AG20443 (cell line): Measurements from ENCODE around the gene FAM187B.

ENCODE experiments used
- DNase-seq: peaks from one replicate; pipeline ENCODE4 v3.0.0; 2012; ENCODE audit warnings: low spot score, mixed read lengths

FAM187B gene

DNA sequence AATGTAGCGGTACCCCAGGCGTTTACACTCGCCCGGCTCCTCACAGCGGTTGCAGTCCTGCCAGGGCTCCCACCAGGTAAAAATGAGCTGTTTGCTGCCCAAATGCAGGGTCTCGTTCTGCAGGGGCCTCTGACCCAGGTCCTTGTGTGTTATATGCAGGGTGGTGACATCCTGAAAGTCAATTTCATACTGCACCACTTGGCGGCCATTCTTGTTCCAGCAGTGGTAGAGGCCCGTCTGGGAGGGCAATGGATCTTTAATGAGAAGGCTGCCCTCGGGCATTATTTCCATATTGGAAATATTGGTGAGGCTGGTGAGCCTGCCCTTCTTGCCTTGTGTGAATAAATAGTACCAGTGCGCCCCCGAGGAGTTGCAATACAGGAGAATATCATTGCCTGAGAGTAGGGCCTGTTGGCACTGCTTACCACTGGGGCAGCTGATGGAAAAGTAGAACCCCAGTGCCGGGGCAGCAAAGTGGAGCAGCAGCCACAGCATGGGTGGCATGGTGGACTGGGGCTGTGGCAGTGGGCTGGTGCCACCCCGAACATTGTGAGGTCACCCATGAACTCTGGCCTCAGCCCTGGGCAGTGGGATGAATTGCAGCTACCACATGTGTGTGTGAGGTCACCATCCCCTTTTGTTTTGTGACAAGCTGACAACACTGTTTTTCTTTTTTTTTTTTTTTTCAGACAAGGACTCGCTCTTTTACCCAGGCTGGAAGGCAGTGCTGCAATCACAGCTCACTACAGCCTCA lies at the start of gene FAM187B:
FAM187B (minus strand) TSS at position 563 of the 754 bp plus-strand sequence; CDS start at position 504, 59 bp downstream.
- no peak for DNase-seq

DNA sequence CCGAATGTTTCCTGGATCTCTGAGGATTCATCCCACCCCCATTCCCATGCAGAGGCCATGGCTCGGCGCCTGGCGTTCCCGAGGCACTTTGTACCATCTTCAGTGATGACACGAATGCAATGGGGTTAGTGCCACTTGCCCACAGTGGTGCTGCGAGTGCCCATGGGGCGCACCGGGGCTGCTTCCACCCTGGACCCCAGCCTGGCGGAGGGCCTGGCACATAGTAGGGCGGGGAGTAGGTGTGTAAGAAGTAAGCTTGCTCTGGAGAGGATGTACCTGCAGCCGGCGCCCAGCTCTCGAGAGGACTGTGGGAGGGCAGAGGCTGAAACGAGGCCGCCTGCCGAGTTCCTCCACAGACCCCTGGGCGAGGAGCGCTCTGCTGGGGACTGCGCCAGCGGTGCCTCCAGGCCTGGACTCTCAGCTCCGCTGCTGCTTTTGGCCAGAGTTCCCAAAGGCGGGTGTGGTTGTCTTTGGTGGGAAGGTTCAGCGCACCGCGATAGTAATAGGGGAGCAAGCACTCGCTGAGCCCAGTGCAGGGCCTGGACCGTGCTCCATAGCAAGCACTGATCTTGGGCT lies 48.3 kb upstream of the FAM187B start:
- DNase-seq: no peak

DNA sequence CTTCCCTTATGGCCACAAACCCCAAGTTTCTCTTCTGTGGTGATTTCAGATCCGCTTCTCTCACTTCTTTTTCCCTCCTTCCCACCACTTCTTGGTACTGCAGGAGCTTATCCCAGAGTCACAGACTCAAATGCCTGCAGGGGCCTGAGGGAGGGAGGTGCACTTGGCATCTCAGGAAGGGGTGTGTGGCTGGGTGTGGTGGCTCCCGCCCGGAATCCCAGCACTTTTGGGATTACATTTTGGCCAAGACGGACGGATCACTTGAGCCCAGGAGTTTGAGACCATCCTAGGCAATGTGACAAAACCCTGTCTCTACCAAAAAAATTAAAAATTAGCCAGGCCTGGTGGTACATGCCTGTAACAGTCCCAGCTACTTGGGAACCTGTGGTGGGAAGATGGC lies 45.8 kb upstream of the FAM187B start:
- DNase-seq: no peak

DNA sequence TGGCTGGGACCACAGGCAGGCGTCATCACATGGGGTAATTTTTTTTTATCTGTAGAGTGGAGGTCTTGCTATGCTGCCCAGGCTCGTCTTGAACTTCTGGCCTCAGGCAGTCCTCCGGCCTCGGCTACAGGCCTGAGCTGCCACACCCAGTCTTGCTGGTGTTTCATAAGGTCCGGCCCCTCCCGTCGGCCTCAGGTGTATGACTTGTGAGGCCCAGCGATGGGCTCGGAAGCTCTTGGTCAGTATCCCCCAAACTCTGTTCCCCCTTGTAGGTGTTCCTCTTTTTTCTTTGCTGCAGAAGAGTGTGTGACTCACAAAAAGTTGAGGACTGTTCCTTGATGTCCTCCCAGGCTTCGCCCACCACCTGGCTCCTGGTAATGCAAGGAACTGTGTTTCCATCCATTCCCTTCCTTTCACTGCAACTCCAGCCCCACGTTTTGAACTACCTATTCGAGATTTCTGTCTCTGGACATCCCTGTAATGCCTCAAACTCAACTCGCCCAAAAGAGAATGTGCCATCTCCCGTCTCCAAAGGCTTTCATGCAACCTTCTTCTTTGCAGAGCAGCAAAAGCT lies 45.2 kb upstream of the FAM187B start:
- no peak for DNase-seq

DNA sequence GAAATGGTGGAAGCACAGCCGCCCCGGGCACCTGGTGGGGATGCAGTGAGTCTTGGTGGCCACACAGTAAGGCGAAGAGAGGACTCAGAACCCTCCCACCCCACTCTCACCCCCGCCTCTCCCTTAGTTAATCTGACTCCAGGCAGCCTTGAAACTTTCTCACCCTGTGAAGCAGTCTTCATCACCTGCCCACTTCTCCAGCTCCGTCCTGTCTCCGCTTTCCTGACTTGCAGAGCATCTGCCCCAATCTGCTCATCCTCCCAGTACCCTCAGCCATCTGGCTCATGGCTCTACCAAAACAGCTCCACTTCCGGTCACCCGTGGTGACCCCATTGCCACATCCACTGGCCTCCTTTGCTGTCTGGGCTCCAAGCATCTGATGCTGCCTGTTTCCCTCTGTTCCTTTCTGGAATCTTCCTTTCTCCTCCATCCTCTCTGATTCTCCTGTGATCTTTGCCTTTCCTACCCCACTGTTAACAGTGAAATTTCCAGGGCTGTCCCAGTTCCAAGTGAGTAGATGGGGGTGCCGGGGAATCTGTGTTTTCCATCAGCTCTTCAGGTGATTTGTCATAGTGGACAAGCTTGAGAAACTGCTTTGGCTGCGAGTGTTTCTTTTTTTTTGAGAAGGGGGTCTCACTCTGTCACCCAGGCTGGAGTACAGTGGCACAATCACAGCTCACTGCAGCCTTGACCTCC lies 44.6 kb upstream of the FAM187B start:
- DNase-seq: no peak

DNA sequence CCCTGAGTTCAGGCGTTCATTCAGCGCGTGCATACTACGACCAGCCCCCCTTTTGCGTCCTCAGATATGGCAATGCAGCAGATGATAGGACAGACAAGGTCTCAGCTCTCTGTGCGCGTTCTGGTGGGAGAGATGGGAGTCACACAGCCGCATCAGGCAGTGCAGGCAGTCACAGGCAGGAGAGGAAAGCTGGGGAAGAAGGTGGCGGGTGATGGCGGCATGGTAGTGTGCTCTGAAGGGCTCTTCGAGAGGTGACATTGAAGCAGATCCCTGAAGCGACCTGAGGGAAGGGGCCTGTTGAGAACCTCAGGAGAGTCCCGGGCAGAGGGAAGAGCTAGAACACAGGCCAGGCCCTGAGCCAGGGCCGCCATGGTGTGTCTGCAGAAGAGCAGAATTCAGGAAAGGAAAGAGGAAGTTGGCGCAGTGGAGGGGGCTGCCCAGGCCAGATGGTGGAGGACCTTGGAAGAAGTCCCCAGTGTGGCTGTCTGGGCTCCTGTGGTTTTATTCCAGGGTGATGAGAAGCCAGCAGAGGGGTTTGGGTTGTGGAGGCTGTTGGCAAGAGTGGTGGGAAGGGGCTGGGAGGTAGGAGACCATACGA lies 43.7 kb upstream of the FAM187B start:
- DNase-seq: no peak

DNA sequence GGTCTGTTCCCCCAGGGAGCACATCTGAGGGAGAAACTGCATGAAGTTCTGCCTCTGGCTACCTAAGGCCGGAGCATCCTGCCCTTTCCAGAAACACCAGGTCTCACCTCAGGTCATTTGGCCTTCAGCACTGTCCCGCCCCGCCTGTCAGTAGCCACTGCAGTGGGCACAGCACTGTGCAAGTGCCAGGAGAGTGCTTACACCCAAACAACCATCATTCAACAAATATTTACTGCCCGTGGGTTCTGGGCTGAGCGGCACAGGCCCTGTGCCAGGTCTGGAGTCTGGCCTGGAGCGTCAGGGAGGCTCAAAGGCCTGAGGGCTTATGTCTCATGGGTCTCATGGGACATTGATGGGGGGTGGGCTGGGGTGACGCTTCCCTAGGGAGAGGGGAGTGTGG lies 43.0 kb upstream of the FAM187B start:
- DNase-seq: no peak

DNA sequence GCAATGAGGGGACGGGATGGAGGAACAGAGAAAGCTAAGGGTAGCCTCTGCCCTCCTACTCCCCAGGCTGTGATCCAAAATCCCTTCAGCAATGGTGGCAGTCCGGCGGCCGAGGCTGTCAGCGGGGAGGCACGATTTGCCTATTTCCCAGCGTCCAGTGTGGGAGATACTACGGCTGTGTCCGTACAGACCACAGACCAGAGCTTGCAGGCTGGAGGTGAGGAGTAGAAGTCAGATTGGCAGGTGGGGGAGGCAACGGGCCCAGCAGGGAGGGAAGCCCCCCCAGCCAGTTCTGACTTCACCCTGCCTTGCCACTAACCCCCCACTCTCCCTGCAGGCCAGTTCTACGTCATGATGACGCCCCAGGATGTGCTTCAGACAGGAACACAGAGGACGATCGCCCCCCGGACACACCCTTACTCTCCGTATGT lies 41.9 kb upstream of the FAM187B start:
- no peak for DNase-seq

DNA sequence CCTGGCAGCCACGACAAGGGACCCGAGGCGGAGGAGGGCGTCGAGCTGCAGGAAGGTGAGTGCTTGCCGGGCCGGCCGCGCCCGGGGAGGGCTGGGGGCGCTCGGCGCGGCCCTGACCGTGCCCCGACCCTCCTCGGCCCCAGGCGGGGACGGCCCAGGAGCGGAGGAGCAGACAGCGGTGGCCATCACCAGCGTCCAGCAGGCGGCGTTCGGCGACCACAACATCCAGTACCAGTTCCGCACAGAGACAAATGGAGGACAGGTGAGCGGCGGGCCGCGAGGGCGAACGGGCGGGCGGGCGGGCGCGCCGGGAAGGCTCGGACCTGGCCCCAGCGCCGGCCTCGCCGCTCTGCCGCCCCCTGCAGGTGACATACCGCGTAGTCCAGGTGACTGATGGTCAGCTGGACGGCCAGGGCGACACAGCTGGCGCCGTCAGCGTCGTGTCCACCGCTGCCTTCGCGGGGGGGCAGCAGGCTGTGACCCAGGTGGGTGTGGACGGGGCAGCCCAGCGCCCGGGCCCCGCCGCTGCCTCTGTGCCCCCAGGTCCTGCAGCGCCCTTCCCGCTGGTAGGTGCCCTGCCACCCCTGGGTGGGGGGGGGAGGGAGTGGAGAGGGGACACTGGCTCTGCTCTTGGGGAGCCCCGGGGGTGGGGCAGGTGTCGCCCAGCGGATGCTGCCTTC lies 41.0 kb upstream of the FAM187B start:
- peak; percentile 82 for DNase-seq

DNA sequence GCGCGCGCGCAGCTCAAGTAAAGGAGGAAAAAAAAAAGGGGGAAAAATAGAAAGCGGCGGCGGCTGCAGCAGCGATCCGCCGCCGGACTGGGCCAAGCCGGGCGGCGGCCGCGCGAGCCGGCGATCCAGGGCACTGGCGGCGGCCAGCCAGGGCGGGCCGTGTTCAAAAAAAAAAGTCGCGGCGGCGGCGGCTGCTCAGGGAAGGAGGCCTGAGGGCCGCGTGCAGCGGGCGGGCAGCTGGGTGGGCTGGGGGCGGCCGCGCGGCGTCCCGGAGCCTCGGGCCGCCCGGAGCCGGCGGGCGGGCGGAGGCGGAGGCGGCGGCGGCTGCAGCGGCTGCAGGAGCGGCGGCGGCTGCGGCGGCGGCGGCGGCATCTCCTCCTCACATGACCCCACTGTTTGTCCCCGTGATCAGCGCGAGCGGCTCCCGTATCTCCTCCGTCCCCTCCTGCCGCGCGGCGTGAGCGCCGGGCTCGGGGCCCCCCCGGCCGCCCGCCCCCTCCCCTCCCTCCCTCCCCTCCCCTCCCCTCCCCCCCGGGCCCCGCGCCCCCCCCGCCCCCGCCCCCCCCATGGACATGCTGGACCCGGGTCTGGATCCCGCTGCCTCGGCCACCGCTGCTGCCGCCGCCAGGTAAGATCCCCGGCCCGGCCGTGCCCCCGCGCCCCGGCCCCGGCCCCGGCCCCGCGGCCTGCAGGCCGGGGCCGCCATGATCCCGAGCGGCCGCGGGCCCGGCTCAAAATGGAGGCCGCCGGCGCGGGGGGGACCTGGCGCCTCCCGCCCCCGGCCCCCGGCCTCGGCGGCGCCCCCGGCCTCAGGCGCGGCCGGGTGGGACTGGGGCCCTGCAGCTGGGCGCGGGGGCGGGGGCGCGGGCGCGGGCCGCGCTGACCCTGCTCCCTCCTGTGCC lies 40.2 kb upstream of the FAM187B start, which contains the start of gene USF2:
USF2 (plus strand) TSS at position 427 of the 902 bp plus-strand sequence; CDS start at position 567, 140 bp downstream.
- DNase-seq: peak; percentile 80

DNA sequence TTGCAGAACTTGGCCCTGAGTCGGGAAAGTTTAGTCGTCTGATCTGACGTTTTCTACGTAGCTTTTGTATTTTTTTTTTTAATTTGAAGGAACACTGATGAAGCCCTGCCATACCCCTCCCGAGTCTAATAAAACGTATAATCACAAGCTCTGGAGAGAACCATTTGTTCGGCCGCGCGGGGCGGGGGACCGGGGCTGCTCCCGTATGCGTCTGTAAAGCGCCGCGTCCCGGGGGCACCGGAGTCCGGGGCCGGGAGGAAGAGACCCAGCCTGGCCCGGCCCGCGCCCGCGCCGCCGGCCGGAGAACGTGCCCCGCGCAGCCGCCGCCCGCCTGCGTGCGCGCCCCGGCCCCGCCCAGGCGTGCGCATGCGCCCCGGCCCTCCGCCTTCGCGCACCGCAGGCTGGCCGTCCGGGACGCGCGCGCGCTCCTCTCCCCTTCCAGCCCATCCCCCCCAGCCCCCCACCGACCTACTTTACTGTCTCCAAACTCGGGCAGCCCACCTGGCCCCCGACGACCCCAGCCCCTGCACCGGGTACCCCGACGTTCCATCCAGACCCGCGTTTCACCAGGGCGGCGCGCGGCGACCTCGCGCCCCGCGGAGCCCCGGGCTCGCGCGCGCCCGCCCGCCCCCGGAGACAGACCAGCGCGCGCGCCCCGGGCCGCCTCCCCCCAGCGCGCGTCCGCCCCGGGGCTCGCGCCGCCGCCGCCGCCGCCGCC lies 39.4 kb upstream of the FAM187B start:
- DNase-seq: peak; percentile 100

DNA sequence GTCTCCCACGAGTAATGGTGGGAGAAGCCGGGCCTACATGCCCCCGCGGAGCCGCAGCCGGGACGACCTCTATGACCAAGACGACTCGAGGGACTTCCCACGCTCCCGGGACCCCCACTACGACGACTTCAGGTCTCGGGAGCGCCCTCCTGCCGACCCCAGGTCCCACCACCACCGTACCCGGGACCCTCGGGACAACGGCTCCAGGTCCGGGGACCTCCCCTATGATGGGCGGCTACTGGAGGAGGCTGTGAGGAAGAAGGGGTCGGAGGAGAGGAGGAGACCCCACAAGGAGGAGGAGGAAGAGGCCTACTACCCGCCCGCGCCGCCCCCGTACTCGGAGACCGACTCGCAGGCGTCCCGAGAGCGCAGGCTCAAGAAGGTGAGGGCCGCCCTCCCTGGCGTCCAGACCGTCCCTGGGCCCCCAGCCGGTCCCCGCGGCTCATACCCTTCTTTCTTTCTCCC lies 38.8 kb upstream of the FAM187B start:
- peak; percentile 57 for DNase-seq

DNA sequence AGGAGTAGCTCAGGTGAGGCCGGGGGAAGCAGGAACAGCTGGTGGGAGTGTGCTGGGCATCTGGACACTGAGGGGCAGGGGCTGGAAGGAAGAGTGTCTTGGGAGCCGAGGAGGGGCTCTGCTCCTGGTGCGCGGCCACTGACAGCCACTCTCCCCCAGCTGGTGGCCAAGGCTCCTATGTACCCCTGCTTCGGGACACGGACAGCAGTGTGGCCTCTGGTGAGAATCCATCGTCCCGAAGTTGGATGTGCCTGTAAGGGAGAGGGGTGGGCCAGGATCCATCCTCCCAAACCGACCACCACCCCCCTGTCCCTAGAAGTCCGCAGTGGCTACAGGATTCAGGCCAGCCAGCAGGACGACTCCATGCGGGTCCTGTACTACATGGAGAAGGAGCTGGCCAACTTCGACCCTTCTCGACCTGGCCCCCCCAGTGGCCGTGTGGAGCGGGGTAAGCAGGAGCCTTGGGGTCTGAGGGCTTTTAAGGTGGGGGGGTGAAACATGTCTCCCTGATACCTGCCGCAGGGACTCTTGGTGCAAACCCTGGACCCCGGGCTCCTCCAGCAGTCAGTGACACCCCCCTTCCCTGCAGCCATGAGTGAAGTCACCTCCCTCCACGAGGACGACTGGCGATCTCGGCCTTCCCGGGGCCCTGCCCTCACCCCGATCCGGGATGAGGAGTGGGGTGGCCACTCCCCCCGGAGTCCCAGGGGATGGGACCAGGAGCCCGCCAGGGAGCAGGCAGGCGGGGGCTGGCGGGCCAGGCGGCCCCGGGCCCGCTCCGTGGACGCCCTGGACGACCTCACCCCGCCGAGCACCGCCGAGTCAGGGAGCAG lies 38.2 kb upstream of the FAM187B start:
- DNase-seq: peak; percentile 56

DNA sequence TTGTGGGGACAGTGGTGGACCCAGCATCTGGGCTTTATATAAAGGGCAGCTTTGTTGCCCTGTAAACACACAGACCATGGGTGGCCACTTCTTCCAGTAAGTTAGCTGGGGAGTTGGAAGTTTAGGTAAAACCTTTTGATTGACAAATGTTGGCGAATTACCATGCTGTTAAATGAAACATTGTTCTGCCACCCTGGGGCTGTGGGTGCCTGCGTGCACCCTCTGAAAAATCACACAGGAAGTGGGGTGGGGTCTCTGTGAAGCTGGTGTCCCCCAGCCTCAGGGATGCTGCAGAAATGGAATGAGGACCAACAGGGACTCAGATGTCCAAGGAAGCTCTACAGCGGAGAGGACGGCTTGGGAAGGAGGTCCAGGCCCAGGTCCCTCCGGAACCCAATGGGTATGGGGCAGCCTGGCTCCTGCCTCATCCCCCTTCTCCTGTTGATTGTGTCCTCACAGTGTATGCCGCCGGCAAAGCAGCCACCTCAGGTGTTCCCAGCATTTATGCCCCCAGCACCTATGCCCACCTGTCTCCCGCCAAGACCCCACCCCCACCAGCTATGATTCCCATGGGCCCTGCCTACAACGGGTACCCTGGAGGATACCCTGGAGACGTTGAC lies 37.5 kb upstream of the FAM187B start:
- peak; percentile 2 for DNase-seq

DNA sequence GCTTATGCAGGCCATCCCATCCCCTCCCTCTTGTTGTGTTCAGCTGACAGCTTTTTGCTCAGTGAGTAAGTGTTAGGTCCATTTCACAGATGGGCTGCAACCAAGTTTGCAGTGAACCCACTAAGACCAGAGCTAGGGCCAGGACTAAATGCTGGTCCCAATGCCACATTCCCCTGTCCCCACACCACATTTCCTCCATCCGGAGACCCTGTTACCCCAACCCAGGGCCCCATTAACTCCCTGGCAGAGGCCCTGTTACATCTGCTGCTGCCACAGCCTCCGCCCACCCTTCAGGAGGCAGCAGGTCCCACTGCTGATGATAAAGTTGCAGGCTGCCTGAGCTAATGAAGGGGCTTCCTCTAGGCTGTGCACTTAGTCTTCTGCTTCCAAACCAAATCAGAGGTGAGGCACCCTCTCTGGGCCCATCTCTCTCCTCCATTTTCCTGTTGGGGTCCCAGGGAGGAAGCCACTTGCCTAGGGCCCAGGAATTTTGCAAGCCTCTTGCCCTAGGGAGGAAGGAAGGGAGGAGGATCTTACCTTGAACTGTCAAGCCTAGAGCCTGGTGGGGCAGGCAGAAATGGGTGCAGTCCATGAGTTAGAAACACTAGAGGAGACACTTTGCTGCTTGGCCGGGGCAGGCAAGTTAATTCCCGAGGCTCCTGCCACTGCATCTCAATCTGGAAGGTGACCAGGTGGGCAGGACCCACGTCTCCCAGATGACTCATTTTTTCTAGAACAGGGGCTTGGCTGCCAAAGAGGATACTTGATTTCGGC lies 36.8 kb upstream of the FAM187B start:
- DNase-seq: peak; percentile 12

DNA sequence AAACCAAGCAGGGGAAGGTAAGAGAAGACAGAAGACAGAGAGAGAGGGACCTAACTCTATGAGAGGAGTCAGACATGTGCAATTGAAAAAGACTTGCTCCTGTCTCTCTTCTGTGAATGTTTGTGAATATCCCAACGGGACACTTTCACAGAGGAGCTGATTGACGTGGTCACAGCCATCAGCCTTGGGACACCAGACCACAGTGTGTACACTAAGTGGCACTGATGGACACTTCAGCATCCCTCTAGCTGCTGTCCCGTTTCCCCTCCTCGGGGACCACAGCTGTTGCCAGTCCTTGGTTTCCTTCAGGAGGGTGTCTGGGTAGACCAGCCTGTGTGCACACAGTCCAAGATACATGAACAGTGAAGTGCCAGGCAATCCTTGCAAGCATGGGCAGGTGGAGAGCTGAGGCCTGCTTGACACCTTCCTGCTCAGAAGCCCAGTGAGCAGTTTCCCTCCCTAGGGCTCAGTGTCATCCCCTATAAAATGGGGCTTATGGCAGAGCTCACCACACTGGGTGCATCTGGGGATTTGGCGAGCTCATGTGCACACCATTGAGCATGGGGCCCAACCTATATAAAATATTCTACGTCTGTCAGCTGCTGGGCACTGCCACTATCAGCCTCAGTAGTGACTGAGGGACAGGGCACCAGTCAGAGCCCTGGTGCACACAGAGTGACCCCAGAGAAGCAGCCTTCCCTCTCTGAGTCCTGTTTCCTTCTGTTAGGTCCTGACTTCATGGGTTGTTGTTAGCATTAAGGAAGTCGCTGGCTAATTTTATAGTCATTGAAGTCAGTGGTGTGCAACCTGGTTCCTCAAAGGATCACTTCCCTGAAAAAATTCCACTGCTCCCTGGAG lies 36.0 kb upstream of the FAM187B start:
- peak; percentile 5 for DNase-seq
